Activated CD4-positive, CD25-positive, alpha-beta regulatory T cell treated with anti-CD3 and anti-CD28 coated beads, Interleukin-2, amount 50 U/mL, for 16 hours (primary cell): Measurements from ENCODE around the gene TFAM.

Experiments used
- DNase-seq: peaks from one replicate; pipeline ENCODE4 v3.0.0-alpha.2; 2020; ENCODE audit warnings: low read depth, low spot score

The TFAM gene

DNA sequence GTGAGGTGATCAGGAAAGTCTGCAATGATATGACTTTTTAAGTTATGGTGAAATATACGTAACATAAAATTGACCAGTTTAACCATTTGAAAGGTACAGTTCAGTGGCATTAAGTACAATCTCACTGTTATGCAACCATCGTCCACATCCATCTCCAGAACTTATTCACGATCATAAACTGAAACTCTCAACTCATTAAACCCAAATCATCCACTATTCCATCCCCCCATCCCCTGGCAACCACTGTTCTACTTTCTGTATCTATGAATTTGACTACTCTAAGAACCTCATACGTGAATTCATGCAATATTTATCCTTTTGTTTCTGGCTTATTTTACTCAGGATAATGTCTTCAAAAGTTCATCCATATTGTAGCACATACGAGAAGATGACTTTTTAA, 48.4 kb downstream of the TFAM start:
- DNase-seq = no peak

GRCh38 chr10:58435297-58435985, 50.2 kb downstream of the TFAM start:
- DNase-seq = no peak

GRCh38 chr10:58436071-58436470, 50.9 kb downstream of the TFAM start:
- no peak for DNase-seq

DNA sequence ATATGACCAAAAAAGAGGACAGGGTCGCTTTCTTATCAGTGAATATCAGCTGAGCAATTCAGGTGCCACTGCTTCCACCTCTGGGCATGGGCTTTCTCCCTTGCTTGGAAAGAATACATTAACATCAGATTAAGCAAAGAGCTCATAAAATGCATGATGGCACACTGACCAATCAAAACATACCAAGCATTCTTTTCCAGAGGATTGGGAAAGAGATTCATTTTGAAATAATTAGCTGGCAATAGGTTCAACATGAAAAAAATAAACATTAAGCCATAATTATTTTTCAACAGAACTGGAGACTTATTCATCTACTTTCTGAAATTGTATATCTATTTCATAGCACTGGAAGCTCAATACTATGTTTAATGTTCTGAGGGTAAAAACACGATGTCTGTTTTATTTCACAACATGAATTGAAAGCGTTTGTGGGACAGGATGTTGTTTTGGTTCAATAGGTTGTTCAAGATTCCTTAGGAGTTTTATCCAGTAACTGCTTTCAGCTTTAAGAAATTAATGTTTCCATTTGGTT, 53.2 kb downstream of the TFAM start:
- no peak for DNase-seq

DNA sequence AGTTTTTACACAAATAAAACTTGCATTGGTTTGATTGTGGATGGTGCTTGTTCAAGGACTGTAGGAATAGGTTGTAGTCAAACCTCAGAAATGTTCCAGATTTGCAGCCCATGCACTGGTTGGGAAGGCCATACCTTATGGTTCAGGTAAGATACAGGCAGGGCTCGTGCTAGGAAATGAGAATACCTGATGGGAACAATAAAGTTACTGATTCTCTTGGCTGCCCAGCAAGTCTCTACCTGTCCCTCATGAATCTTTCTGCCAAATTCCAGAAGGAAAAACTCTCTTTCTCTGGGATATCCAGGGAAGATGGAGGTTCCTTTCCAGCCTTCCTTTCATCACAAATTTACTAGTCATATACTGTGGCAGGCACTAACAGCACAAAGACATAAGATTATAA, 53.8 kb downstream of the TFAM start:
- DNase-seq = no peak

DNA sequence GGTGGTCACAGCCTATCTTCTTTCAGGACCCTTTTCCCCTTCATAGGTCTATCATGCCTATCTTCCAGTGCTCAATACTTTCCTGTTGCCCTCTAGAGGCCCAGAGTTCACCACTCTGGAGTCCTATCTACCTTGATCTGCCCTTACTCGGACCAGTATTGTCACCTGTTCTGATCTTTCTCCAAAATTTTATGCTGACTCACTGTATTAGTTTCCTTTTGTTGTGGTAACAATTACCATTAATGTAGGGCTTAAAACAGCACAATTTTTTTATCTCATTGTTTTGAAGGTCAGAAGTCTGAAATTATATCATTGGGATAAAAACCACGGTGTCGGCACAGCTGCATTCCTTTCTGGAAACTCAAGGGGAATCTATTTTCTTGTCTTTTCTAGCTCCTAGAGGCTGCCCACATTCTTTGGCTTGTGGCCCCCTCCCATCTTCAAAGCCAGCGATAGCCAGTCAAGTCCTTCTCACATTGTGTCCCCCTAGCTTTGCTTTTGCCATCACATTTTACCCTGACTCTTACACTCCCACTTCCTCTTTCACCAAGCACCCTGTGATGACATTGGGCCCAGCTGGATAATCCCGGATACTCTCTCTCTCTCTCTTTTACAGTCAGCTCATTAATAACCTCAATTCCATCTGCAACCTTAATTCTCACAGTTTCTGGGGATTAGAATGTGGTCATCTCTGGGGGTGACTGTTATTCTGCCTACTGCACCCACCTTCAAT, 54.6 kb downstream of the TFAM start:
- no peak for DNase-seq

- DNase-seq = no peak
Observed at GRCh38 chr10:58440484-58440883, 55.3 kb downstream of the TFAM start.

GRCh38 chr10:58444321-58444720, 59.1 kb downstream of the TFAM start:
- DNase-seq = no peak

DNA sequence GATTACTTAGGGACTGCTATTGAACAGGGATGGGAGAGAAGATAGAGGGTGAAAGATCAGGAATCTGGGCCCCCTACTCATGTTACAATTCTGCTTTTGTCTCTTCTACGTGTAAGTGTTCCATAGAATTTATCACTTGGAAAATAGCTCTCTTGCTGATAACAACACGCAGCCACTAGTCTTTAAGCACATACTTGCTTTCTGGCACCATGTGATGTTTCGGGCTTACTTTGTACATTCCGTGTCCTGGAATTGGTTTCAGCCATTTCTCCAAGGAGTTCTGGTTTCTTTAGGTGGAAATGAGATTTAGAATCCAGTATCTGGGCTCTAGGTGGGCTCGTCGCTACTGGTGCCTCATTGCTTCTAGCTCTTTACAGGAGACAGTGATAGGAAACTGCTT, 59.7 kb downstream of the TFAM start:
- DNase-seq = no peak

DNA sequence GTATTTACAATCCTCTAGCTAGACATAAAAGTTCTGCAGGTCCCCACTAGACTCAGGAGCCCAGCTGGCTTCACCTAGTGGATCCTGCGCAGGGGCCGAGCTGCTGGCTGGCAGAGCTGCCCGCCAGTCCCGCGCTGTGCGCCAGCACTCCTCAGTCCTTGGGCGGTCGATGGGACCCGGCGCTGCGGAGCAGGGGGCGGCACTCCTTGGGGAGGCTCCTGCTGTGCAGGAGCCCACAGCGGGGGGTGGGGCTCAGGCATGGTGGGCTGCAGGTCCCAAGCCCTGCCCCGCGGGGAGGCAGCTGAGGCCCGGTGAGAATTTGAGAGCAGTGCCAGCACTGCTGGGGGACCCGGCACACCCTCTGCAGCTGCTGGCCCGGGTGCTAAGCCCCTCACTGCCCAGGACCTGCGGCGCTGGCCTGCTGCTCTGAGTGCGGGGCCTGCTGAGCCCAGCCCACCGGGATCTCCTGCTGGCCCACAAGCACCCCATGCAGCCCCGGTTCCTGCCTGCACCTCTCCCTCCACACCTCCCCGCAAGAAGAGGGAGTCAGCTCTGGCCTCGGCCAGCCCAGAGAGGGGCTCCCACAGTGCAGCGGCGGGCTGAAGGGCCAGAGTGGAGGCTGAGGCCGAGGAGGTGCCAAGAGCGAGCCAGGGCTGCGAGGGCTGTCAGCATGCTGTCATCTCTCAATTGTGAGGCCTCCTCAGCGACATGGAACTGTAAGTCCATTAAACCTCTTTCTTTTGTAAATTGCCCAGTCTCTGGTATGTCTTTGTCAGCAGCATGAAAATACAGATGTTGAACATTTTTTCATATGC, 63.1 kb downstream of the TFAM start:
- DNase-seq = no peak
